ENCODE results near the gene ARMC7.

DNA sequence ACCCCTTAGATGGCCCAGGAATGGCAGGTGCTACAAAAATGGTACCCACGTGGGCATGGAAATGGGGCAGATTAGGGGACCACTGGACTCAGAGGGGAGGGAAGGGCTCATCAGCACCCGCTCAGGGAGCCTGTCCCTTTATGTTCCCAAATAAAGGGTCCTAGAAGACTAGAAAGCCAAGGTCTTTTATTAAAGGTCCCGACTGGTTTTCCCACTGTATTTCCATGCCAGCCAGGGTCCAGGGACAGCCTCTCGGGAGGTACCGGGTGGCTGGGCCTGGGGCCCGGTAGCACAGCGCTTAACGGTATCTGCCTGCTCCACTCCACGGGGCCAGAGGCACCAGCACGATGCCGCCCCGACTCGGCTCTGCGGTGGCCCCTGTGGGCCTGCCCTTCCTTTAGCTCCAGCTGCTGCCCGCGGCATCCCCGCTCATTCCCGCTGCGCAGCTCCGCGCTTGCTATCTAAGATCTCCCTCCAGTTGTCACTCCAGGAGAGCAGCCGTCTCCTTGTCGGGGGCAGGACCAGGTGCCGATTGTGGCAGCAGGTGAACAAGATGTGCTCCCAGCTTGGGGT, 20.4 kb downstream of the ARMC7 start:
- no peak for TF ChIP-seq CTCF (IDR thresholded peaks at IDR 0.05)
- TF ChIP-seq POLR2A (IDR thresholded peaks at IDR 0.05): no peak
